ENCODE measurements around the gene ZBED6. TPM values are rescaled to one million over a fixed set of nuclear protein-coding genes. Genes with fewer than 3 reads are reported as not detected.

The ZBED6 gene
- total RNA-seq, 5 donors from 2014 or later (not counting 1 experiment from before 2014, with no cell fraction given): 21.7 to 36.7 (median 23.8) TPM

- Mint-ChIP-seq H3K9me3 (no peaks in the 10 kb centered on the region), H3K4me3 (peak overlapping the region in 2 of 3 donors; percentile 18 to 32), H3K27me3 (no peaks in the 10 kb centered on the region), H3K27ac (no peak overlapping the region), H3K36me3 (peaks cover 55% of the 10 kb centered on the region), H3K4me1 (peaks cover 76 to 85% (median 80%) of the 10 kb centered on the region in 3 donors)
- POLR2A ChIA-PET: no interaction called here
- Histone ChIP-seq H3K4me3 (ENCODE audit: control insufficient read depth in 1 of 2, extremely low read depth in 1 of 2, low read length in 1 of 2) (no peak overlapping the region), H3K4me1 (ENCODE audit: control insufficient read depth in 1 of 2, extremely low read depth in 1 of 2, insufficient read depth in 2 of 2, low read length in 2 of 2) (peaks cover 20 to 32% of the 10 kb centered on the region in 2 experiments), H3K27me3 (replicated peaks in 1 of 2; ENCODE audit: control insufficient read depth in 2 of 2, extremely low read depth in 1 of 2, insufficient read depth in 2 of 2, low read length in 1 of 2) (no peaks in the 10 kb centered on the region), H3K27ac (ENCODE audit: low read length) (no peak overlapping the region), H3K9me3 (no peaks in the 10 kb centered on the region), H3K36me3 (ENCODE audit: control insufficient read depth in 2 of 2, extremely low read depth in 1 of 2, insufficient read depth in 1 of 2, low read length in 1 of 2) (peaks cover 0 to 29% of the 10 kb centered on the region in 2 donors)
- no peak for DNase-seq
- no CpG with 5 or more reads among the region's 4 CpGs for WGBS (ENCODE audit: insufficient coverage)
- no peak for ATAC-seq (replicated peaks in 1 of 4)
- CTCF ChIA-PET: no interaction called here
These were observed 3.7 kb downstream of the ZBED6 start for GRCh38 chr1:203799157-203799556.

GRCh38 chr1:203799971-203800370, 4.5 kb downstream of the ZBED6 start:
- ATAC-seq (replicated peaks in 1 of 4) (no peak), DNase-seq (no peak)
- no CpG with 5 or more reads among the region's 1 CpG for WGBS (ENCODE audit: insufficient coverage)
- Mint-ChIP-seq H3K27ac (peak overlapping the region; percentile 1 to 7), H3K4me1 (peaks cover 80 to 86% (median 81%) of the 10 kb centered on the region in 3 donors), H3K36me3 (peaks cover 59% of the 10 kb centered on the region), H3K4me3 (peak overlapping the region in 1 of 3 donors; percentile 32), H3K27me3 (no peaks in the 10 kb centered on the region), H3K9me3 (no peaks in the 10 kb centered on the region)
- Histone ChIP-seq H3K9me3 (no peaks in the 10 kb centered on the region), H3K4me3 (ENCODE audit: control insufficient read depth in 1 of 2, extremely low read depth in 1 of 2, low read length in 1 of 2) (no peak overlapping the region), H3K27me3 (replicated peaks in 1 of 2; ENCODE audit: control insufficient read depth in 2 of 2, extremely low read depth in 1 of 2, insufficient read depth in 2 of 2, low read length in 1 of 2) (no peaks in the 10 kb centered on the region), H3K36me3 (ENCODE audit: control insufficient read depth in 2 of 2, extremely low read depth in 1 of 2, insufficient read depth in 1 of 2, low read length in 1 of 2) (peaks cover 0 to 36% of the 10 kb centered on the region in 2 donors), H3K4me1 (ENCODE audit: control insufficient read depth in 1 of 2, extremely low read depth in 1 of 2, insufficient read depth in 2 of 2, low read length in 2 of 2) (peaks cover 15 to 30% of the 10 kb centered on the region in 2 experiments), H3K27ac (ENCODE audit: low read length) (no peak overlapping the region)
- ChIA-PET POLR2A (interaction anchor here (1.2 to 1.3 kb wide), 2 partner anchors 10 to 35 kb away, joined by 4 to 7 read pairs; partner anchors contain the start of gene LAX1 (in 1 of the 2)), CTCF (interaction anchor here (0.5 to 1.2 kb wide), 4 partner anchors 9 to 16 kb away, joined by 3 read pairs; no protein-coding TSS in a partner anchor)

- Mint-ChIP-seq H3K27me3 (no peaks in the 10 kb centered on the region), H3K27ac (no peak overlapping the region), H3K36me3 (peaks cover 40% of the 10 kb centered on the region), H3K4me3 (no peak overlapping the region), H3K9me3 (no peaks in the 10 kb centered on the region), H3K4me1 (peaks cover 51 to 65% (median 53%) of the 10 kb centered on the region in 3 donors)
- 96% methylated on average over 6 of the region's 7 CpGs for WGBS (ENCODE audit: insufficient coverage)
- CTCF ChIA-PET: no interaction called here
- H3K36me3 ChIP-seq (ENCODE audit: control insufficient read depth in 2 of 2, extremely low read depth in 1 of 2, insufficient read depth in 1 of 2, low read length in 1 of 2): peaks cover 7 to 47% of the 10 kb centered on the region in 2 donors
- DNase-seq (no peak), ATAC-seq (replicated peaks in 1 of 4) (no peak)
- POLR2A ChIA-PET: interaction anchor here in 1 of 2 donors (0.5 kb wide), 1 partner anchor 22 kb away, joined by 3 read pairs; no protein-coding TSS in a partner anchor
- H3K4me3 ChIP-seq (ENCODE audit: control insufficient read depth in 1 of 2, extremely low read depth in 1 of 2, low read length in 1 of 2): no peak overlapping the region
- peaks cover 4 to 6% of the 10 kb centered on the region in 2 experiments for H3K4me1 ChIP-seq (ENCODE audit: control insufficient read depth in 1 of 2, extremely low read depth in 1 of 2, insufficient read depth in 2 of 2, low read length in 2 of 2)
- H3K27ac ChIP-seq (ENCODE audit: low read length): no peak overlapping the region
- H3K27me3 ChIP-seq (replicated peaks in 1 of 2; ENCODE audit: control insufficient read depth in 2 of 2, extremely low read depth in 1 of 2, insufficient read depth in 2 of 2, low read length in 1 of 2): no peaks in the 10 kb centered on the region
- H3K9me3 ChIP-seq: no peaks in the 10 kb centered on the region
These were observed 10.3 kb downstream of the ZBED6 start for GRCh38 chr1:203805689-203806088.

- ATAC-seq (replicated peaks in 1 of 4) (no peak), DNase-seq (no peak)
- H3K27me3 Mint-ChIP-seq: no peaks in the 10 kb centered on the region
- no peak overlapping the region for H3K4me3 Mint-ChIP-seq
- H3K9me3 Mint-ChIP-seq: no peaks in the 10 kb centered on the region
- Histone ChIP-seq H3K36me3 (ENCODE audit: control insufficient read depth in 2 of 2, extremely low read depth in 1 of 2, insufficient read depth in 1 of 2, low read length in 1 of 2) (peaks cover 8 to 45% of the 10 kb centered on the region in 2 donors), H3K4me3 (ENCODE audit: control insufficient read depth in 1 of 2, extremely low read depth in 1 of 2, low read length in 1 of 2) (no peak overlapping the region), H3K27me3 (replicated peaks in 1 of 2; ENCODE audit: control insufficient read depth in 2 of 2, extremely low read depth in 1 of 2, insufficient read depth in 2 of 2, low read length in 1 of 2) (no peaks in the 10 kb centered on the region), H3K4me1 (ENCODE audit: control insufficient read depth in 1 of 2, extremely low read depth in 1 of 2, insufficient read depth in 2 of 2, low read length in 2 of 2) (peaks cover under 1 to 6% of the 10 kb centered on the region in 2 experiments), H3K27ac (ENCODE audit: low read length) (no peak overlapping the region), H3K9me3 (no peaks in the 10 kb centered on the region)
- peaks cover 46 to 57% (median 46%) of the 10 kb centered on the region in 3 donors for H3K4me1 Mint-ChIP-seq
- POLR2A ChIA-PET: interaction anchor here in 1 of 2 donors (0.6 kb wide), 1 partner anchor 47 kb away, joined by 3 read pairs; no protein-coding TSS in a partner anchor
- H3K27ac Mint-ChIP-seq: peak overlapping the region in 1 of 2 donors; percentile 31
- WGBS (ENCODE audit: insufficient coverage): 100% methylated on average over 1 of the region's 2 CpGs
- CTCF ChIA-PET: interaction anchor here in 1 of 2 donors (0.5 to 0.7 kb wide), 2 partner anchors 15 to 75 kb away, joined by 3 to 4 read pairs; no protein-coding TSS in a partner anchor
- peaks cover 40% of the 10 kb centered on the region for H3K36me3 Mint-ChIP-seq
These were observed 11.8 kb downstream of the ZBED6 start for GRCh38 chr1:203807196-203807595.

GRCh38 chr1:203813581-203814341, 18.3 kb downstream of the ZBED6 start:
- Histone ChIP-seq H3K36me3 (ENCODE audit: control insufficient read depth in 2 of 2, extremely low read depth in 1 of 2, insufficient read depth in 1 of 2, low read length in 1 of 2) (peaks cover 2 to 37% of the 10 kb centered on the region in 2 donors), H3K27ac (ENCODE audit: low read length) (no peak overlapping the region), H3K4me1 (ENCODE audit: control insufficient read depth in 1 of 2, extremely low read depth in 1 of 2, insufficient read depth in 2 of 2, low read length in 2 of 2) (peaks cover 0 to 2% of the 10 kb centered on the region in 2 experiments), H3K27me3 (replicated peaks in 1 of 2; ENCODE audit: control insufficient read depth in 2 of 2, extremely low read depth in 1 of 2, insufficient read depth in 2 of 2, low read length in 1 of 2) (no peaks in the 10 kb centered on the region), H3K9me3 (no peaks in the 10 kb centered on the region), H3K4me3 (ENCODE audit: control insufficient read depth in 1 of 2, extremely low read depth in 1 of 2, low read length in 1 of 2) (no peak overlapping the region)
- WGBS (ENCODE audit: insufficient coverage): no CpG with 5 or more reads among the region's 2 CpGs
- ChIA-PET CTCF (interaction anchor here in 1 of 2 donors (0.5 kb wide), 1 partner anchor 286 kb away, joined by 5 read pairs; no protein-coding TSS in a partner anchor), POLR2A (interaction anchor here (0.6 kb wide), 2 partner anchors 13 to 631 kb away, joined by 3 read pairs; no protein-coding TSS in a partner anchor)
- ATAC-seq (replicated peaks in 1 of 4) (no peak), DNase-seq (no peak)
- Mint-ChIP-seq H3K27ac (peak overlapping the region in 1 of 2 donors; percentile 36), H3K4me3 (no peak overlapping the region), H3K27me3 (no peaks in the 10 kb centered on the region), H3K4me1 (peaks cover 22 to 36% (median 30%) of the 10 kb centered on the region in 3 donors), H3K36me3 (peaks cover 35% of the 10 kb centered on the region), H3K9me3 (no peaks in the 10 kb centered on the region)

- Histone ChIP-seq H3K27ac (ENCODE audit: low read length) (no peak overlapping the region), H3K4me3 (ENCODE audit: control insufficient read depth in 1 of 2, extremely low read depth in 1 of 2, low read length in 1 of 2) (no peak overlapping the region), H3K4me1 (ENCODE audit: control insufficient read depth in 1 of 2, extremely low read depth in 1 of 2, insufficient read depth in 2 of 2, low read length in 2 of 2) (peaks cover 0 to 2% of the 10 kb centered on the region in 2 experiments), H3K9me3 (no peaks in the 10 kb centered on the region), H3K27me3 (replicated peaks in 1 of 2; ENCODE audit: control insufficient read depth in 2 of 2, extremely low read depth in 1 of 2, insufficient read depth in 2 of 2, low read length in 1 of 2) (no peaks in the 10 kb centered on the region), H3K36me3 (ENCODE audit: control insufficient read depth in 2 of 2, extremely low read depth in 1 of 2, insufficient read depth in 1 of 2, low read length in 1 of 2) (peaks cover 6 to 70% of the 10 kb centered on the region in 2 donors)
- whole genome bisulfite sequencing (ENCODE audit: insufficient coverage): 100% methylated on average over 4 of the region's 6 CpGs
- no peak for DNase-seq
- Mint-ChIP-seq H3K27me3 (no peaks in the 10 kb centered on the region), H3K4me3 (no peak overlapping the region), H3K36me3 (peaks cover 55% of the 10 kb centered on the region), H3K9me3 (no peaks in the 10 kb centered on the region), H3K27ac (no peak overlapping the region), H3K4me1 (peaks cover 24 to 35% (median 32%) of the 10 kb centered on the region in 3 donors)
- CTCF ChIA-PET: interaction anchor here in 1 of 2 donors (0.7 kb wide), 1 partner anchor 82 kb away, joined by 4 read pairs; no protein-coding TSS in a partner anchor
- ATAC-seq (replicated peaks in 1 of 4): no peak
- POLR2A ChIA-PET: interaction anchor here in 1 of 2 donors (0.6 kb wide), 1 partner anchor 312 kb away, joined by 3 read pairs; no protein-coding TSS in a partner anchor
These were observed 23.0 kb downstream of the ZBED6 start for GRCh38 chr1:203818399-203818798.
